GM21576 (cell line): Measurements from ENCODE around the gene SMC1B.
"Not testable (repeated sequence)": the region's sequence is repeated elsewhere in the genome, so short reads cannot be mapped to it uniquely, and the experiment has no call there.

Experiments used
- ATAC-seq: cut with Tn5 transposase; IDR thresholded peaks from one replicate; pipeline ENCODE4 v1.9.1; 2021; ENCODE audit warnings: mild to moderate bottlenecking, moderate library complexity; ENCODE audit not compliant: unreplicated experiment

Gene SMC1B

DNA sequence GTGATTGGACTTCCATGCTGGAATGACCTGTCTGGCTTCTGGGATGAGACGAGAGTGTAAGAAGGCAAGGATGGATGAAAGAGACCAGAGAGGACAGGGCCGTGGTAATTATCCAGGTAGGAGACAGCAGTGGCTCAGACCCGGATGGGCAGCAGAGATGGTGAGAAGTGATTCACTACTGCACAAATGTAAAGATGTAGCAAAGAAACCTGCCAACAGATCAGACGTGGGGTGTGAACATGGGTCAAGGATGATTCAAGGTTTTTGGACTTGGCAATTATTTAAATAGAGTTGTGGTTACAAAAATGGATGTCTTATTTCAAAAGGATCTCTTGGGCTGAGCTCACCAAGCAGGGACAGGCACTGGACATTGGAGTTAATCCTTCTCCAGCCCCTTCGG, 32.8 kb upstream of the SMC1B start:
- ATAC-seq = no peak

DNA sequence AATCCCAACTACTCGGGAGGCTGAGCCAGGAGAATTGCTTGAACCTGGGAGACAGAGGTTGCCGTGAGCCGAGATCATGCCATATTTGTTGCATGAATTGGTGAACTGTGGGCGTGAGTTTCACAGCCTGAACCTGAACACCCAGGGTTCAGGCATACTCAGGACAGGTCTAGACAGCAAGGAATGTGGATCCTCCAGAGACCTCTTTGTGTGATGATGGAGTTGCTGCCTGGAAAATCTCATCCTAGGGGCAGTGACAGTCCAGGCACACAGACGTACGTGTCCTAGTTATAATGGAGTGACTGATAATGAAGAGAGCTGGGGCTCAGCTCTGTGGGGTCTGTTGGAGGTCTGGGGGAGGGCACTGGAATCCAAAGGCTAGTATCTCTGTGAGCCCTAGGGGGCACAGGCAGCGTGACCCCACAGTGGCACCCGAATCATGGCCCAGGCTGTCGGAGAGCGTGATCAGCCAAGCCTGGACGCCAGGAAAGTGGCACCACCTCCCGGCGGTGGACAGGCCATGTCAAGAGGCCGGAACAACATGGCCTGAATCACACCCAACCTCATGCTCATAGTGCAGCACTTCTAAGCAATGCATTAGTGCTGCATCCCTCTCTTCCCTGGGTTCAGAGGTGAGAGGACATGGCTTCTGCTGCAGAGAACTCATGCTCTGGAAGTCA, 31.8 kb upstream of the SMC1B start:
- no peak for ATAC-seq

DNA sequence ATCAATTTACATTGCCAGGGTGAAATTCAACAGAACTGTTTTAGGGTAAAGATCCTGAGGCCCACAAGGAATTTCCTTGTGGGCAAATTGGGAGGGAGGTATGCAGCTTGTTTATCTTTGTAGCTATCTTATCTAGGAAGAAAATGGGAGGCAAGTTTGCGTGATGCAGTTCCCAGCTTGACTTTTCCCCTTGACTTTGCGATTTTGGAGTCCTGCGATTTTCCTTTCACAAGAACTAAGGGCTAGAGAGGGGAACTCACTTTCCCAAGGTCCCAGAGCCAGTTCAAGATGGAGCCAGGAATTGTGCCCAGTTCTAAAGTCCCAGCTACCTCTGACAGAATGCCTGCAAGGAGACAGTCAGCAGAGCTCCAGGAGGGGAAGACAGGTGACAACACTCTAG, 30.8 kb upstream of the SMC1B start:
- no peak for ATAC-seq

DNA sequence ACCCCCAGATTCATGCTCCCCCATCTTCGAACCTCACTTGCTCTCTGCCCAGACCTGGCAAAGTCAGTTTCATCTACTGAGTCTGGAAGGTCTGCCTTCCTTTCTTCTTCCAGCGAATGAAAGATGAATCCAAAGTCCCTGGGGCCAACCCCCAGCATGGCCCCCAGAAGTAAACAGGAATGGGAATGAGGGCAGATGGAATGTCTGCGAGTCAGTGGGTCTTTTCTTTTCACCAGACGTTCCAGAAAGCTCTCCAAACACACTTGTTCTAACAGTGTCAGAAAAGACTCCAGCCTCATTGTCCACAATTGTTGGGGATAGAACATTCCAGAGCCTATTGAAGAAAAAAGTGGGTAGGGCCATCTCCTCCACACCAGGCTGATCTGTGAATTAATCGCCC, 28.7 kb upstream of the SMC1B start:
- ATAC-seq = no peak

DNA sequence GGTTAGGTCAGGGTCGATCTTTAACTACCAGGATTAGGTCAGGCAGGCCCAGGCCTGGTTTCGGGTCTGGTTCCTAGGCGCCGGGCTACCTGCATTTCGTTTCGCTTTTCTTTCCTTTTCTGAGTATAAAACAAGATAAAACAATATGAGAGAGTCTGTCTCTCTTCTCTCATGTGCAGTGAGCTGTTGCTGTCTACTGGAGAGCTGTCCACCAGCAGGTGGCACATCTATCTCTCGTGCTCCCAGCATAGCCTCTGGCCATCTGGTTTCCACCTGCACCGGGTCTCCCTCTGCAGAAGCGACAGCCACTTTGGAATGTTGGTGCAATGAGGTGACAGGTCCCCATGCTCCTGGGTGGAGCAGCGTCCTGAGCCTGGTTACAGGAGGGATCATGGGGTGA, 27.7 kb upstream of the SMC1B start:
- no peak for ATAC-seq

DNA sequence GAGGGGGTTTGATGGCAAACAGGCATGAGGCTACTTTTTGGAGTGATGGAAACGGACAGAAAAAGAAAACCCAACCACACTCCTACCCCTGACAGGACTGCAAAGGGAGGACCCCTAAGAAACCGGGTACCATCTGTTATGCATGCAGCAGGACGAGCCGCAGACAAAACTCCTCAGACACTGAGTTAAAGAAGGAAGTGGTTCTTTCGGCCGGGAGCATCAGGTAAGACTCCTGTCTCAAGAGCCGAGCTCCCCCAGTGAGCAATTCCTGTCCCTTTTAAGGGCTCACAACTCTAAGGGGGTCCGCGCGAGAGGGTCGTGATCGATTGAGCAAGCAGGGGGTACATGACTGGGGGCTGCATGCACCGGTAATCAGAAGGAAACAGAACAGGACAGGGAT, 27.3 kb upstream of the SMC1B start:
- ATAC-seq = not testable (repeated sequence)

DNA sequence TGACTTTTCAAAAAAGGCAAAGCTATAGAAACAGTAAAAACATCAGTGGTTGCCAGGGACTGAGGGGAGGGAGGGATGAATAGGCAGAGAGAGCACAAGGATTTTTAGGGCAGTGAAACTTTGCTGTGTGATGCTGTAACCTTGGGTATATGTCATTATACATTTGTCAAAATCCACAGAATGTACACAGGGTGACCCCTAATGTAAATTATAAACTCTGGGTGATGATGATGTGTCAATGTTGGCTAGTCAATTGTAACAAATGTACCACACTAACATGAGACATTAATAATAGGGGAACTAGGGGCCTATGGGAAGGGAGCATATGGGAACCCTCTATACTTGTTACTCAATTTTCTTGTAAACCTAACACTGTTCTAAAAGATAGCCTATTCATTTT, 24.9 kb upstream of the SMC1B start:
- no peak for ATAC-seq

DNA sequence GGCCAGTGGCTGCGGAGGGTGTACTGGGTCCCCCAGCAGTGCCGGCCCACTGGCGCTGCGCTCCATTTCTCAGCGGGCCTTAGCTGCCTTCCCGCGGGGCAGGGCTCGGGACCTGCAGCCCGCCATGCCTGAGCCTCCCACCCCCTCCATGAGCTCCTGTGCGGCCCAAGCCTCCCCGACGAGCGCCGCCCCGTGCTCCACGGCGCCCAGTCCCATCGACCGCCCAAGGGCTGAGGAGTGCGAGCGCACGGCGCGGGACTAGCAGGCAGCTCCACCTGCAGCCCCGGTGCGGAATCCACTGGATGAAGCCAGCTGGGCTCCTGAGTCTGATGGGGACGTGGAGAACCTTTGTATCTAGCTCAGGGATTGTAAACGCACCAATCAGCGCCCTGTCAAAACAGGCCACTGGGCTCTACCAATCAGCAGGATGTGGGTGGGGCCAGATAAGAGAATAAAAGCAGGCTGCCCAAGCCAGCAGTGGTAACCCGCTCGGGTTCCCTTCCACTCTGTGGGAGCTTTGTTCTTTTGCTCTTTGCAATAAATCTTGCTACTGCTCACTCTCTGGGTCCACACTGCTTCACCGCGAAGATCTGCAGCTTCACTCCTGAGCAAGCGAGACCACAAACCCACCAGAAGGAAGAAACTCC, 23.6 kb upstream of the SMC1B start:
- not testable (repeated sequence) for ATAC-seq

DNA sequence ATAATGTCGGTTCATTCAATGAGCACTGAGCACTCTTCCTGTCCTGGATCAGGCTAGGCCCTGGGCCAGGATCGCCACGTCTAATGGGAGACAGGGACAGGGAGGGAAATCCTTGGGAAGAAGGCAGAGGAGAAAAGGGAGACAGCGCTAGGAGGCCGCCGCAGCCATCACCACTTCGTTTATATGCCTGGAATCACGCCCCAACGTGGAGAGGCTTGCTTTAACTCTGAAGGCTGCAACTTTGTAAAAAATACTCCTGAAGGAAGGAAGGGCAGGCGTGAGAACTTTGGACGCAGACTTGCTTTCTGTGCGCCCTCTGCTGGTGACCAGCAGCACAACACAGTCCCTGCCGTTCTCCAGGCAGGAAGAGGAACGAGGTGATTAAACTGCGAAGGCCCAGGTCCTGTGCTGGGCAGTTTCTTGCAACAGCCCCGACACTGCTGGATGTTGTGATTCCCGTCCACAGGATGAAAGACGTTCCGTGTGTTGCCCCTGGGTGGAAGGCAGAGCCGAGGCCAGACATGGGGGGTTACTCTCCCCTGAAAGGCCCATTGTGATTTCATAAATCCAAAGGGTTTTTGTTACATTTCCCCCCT, 22.2 kb upstream of the SMC1B start:
- ATAC-seq = no peak

DNA sequence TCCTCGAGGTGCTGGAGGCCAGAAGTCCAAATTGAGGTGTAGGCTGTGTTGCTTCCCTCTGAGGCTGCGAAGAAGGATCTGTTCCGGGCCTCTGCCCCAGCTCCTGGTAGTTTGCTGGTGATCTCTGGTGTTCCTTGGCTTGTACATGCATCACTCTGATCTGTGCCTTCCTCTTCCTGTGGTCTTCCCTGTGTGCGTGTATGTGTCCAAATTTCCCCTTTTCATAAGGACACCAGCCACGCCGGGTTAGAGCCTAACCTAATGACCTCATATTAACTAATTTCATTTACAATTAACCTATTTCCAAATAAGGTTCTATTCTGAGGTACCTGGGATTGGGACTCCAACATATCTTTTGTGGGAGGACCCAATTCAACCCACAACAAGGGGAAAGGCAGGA, 21.6 kb upstream of the SMC1B start:
- no peak for ATAC-seq

DNA sequence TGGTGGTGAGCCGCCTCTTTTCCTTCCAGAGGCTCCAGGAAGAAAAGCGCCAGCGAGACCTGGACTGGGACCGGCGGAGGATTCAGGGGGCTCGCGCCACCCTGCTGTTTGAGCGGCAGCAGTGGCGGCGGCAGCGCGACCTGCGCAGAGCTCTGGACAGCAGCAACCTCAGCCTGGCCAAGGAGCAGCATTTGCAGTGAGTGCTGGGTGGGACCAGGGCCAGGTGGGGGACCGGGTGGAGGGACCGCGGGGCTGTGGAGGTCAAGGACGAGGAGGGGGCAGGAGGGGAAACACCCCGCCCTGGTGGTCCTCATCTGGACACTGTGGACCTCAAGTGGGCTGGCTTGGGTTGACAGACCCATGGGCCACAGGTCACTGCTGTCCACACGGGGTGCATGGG, 17.5 kb upstream of the SMC1B start:
- no peak for ATAC-seq

DNA sequence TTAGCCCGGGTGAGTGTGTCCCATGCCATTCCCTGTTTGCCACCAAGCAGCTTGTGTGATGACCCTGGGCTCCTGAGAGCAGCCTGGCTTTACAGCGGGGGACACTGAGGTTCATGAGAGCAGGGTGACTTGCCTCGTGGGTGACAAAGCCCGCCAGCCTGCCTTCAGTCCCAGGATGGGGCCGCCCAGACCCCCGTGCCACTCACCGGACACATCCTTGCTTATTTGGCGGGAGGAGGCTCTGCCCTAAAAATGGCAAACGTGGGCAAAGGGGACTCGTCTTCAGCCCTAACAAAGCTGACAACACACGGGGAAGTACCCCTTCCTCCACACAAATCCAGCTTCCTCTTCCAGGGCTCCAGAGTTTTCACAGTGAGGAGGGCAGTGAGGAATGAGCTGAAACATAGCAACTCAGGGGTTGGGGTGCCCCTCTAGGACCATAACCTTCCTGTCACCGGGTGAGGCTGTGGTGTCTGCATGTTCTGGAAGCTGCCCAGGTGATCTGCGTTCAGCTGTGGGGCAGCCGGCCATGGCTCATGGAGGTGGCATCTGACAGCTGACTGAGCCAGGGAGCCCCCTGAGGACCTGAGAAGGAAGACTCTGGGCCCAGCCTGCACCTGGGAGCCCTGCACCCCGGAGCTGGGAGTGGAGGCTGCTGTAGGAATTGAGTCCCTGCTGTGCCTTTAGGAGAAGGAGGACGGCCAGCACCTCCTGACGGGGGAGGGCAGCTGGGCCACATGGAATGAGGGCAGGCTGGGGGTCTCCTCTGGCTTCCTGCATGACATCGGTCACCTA, 16.8 kb upstream of the SMC1B start:
- ATAC-seq = no peak

DNA sequence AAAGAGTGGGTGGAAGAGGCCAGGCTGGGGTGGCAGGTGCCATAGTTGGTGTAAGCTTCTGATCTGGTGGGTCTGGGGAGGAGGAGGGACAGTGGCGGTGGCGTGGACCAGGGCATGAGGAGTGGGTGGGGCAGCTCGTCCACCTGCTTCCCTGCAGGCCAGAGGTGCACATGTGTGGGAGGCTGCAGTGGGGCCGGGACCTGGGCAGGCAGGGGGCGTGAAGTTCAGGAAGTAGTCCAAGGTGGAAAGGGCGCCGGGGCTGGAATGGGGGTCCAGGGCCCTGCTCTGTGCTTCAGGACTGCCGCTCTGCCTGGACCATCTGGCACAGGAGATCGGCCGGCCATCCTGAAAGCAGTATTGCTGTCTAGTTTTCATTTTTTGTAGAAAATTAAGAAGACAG, 16.0 kb upstream of the SMC1B start:
- no peak for ATAC-seq

DNA sequence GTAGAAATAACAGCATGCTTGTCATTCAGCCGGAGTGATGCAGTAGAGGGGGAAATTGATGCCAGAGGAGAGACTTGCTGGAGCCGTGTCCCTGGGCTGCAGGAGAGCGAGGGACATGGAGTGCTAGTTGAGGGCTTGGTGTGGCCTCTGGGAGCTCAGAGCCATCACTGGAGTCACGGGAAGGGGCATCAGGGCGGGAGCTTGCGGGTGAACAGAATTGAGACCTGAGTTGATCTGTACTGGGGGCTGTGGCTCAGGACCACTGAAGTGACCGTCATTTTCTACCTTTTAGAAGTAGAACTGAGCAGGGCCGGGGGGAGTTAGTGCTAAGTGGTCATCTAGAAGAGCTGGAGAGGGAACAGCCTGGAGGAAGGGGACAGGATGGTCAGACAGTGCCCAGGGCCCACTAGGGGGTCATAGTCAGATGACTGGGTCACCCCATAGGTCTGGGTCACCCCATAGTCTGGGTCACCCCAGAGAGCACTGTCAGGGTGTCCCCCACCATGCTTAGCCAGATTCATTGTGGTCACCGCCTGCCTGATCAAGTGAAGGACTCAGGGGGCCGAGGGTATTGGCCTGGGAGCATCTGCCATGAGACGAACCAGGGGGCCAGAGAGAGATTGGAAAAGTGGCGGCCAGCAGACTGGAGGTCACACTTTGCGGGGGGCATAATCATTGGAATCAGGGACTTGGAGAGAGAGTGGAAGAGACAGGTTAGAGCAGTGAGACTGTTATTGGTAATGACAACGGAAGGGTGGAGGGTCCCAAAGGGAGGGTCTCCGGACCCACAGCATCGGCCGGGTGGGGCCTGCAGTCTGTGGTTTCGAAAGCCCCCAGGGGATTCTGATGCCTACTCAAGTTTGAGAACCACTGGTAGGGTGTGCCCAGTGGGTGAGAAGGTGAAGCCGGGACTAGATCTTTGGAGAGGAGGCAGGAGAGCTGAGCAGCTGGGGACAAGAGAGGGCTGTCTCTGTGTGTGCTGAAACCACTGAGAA, 15.3 kb upstream of the SMC1B start:
- ATAC-seq = no peak

DNA sequence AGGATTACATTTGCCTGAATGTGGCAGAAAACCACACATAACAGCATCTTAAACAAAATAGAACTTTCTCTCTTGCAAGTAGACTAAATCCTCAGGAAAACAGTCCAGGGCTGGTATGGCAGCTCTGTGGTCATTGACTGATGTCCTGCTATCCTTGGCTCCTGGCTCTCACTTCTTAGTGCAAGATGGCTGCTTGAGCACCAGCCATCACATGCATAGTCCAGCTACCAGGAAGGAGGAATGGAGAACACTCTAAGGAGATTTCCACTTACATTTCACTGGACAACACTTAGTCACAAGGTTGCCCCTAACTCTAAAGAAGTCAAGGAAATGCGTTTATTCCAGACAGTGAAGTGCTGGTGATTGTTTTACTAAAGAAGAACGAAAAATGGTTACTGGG, 13.7 kb upstream of the SMC1B start:
- ATAC-seq = no peak

DNA sequence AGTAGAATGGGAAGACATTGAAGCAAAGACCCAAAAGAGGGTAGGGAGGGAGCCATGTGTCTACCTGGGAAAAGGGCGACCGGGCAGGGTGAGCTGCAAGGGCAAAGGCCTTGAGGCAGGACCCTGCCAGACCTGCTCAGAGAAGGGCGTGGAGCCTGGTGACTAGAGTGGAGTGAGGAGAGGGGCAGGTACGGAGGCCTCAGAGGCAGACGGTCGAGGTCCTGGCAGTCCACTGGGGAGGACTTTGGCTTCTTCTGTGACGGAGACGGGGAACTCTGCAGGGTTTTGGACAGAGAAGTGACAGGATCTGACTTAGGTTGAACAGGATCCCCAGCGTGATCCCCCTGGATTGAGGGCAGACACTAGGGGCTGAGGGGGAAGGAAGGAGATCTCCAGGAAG, 13.0 kb upstream of the SMC1B start:
- ATAC-seq = no peak

DNA sequence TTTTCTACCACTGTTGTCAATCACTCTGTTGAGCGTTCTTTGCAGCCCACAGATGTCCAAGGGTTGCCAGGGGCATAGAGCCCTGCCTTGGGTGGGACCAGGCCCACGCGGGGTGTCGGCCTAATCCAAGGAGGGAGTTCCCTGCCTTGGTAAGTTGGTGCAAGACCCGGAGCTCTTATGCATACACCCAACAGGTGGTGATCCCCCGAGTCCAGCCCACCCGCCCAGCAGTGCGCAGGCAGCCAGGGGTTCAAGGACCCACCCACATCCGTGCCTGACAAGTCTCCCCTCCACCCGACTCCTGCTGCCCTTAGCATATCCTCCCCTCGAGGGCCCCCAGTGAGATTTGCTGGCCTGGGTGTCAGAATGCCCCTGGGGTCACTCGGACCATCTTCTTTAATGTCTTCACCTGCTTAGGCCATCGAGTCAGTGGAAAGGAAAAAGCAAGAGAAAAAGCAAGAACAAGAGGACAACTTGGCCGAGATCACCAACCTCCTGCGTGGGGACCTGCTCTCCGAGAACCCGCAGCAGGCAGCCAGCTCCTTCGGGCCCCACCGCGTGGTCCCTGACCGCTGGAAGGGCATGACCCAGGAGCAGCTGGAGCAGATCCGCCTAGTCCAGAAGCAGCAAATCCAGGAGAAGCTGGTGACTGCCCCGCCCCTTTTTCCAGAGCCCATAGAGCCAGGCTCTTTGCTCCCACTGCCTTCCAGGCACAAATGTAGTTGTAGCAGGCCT, 12.3 kb upstream of the SMC1B start:
- no peak for ATAC-seq

DNA sequence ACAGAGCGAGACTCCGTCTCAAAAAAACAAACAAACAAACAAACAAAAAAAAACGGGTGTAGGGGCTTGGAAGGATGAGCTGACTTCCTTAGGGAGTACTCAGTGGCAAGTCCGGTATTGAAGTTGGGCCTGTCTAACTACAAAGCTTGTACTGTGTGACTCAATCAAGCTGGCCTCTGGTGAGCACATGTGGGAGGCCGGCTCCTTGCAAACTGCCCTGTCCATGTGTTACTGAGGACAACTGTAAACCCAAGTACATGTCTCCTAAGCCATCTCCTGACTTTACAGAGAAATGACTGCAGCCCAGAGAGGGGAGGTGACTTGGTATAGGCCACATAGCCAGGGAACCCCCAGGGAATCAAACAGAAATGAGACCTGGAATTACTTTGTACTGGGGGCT, 11.7 kb upstream of the SMC1B start:
- ATAC-seq = no peak

DNA sequence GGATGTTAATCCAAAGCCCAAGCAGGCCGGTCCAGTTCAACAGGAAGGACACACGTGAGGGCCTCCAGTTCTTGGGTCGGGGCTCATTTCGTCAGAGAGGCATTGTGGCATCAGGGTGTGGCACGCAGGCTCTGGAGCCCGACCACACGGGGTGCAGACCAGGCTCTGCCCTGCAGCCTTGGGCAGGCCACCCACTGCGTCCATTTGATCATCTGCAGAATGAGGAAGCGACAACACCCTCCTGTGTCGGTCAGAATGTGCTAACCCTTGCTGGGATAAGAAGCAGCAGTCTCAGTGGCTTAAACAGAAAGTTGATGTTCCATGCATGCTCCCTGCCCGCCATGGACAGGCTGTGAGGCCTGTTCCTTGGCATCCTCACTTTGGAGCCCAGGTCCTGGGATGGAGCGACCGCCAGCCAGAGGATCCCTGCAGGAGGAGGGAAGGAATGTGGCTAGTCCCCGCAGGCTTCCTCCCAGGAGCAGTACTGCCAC, 10.9 kb upstream of the SMC1B start:
- ATAC-seq = no peak

DNA sequence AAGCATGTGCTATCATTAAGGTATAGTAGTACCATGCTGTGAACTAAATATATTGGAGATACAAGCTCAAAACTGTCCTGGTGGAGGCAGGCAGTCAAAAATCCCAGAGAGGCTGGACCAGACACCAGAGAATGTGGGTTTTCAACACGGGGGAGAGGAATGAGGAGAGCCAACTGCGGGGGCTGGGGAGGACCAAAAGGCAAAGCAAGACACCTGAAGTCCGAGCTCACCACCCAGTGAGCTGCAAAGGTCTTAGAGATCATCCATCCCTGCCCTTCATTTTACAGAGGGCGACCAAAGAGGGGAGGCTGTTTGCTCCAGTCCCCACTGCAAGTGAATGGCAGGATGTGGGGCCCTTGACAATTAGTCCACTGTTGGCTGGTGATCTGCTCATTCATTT, 10.1 kb upstream of the SMC1B start:
- no peak for ATAC-seq
